ENCODE data around the gene LMAN1L. TPM values are rescaled to one million over a fixed set of nuclear protein-coding genes. Genes with fewer than 3 reads are reported as not detected.
A peak's percentile ranks its signal among the peaks of the same experiment; 100 is the strongest.

LMAN1L gene
- total RNA-seq, 2 donors from 2014 or later: not detected

DNA sequence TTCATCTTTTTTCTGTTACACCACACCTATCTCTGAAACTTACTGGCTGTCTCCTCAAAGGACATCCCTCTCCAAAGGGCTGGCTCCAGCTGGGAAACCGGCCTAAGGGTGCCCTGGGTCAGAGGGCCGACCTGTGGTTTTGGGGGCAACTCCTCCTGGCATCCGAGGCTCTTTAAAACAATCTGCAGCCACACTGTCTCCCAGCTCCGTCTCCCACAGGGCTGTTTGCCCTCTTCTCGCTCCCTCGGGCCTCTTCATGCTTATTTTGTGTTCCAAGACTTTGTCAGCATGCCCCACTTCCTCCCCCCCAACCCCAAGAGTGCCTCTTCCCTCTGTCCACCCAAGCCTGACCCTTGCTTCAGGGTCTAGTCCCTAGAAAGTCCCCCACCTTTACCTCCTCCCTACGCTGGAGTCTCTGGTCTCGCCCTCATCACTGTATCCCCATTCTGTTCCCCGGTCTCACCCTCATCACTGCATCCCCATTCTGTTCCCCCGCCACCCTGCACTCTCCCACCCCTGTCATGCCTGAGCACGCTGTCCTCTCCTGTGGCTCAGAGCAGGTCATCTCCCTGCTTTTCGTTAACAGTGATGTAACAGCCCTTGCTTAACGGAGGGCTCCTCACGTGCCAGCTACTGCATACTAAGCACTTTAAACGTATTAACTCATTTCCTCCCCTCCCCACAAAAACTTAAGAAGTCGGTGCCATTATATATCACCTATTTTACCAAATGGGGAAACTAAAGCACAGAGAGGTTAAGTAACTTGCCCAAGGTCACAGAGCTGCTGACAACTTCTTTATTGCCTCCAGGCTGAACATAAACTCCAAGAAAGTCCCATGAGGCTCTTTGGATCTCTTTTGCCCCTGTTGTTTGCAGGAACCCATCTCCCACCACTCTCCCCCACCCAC is 31.9 kb upstream of the LMAN1L start:
- Histone ChIP-seq H3K4me3 (peak overlapping the region; percentile 35), H3K27ac (peak overlapping the region; percentile 81), H3K36me3 (no peaks in the 10 kb centered on the region), H3K9ac (ENCODE audit: low read depth in 2 of 2, low read length in 2 of 2) (peak overlapping the region; percentile 66 to 79), H3K27me3 (no peaks in the 10 kb centered on the region), H3K9me3 (no peaks in the 10 kb centered on the region), H3K4me1 (peaks cover 21% of the 10 kb centered on the region)
- peak; percentile 51 for DNase-seq
- TF ChIP-seq, protein P1, sequence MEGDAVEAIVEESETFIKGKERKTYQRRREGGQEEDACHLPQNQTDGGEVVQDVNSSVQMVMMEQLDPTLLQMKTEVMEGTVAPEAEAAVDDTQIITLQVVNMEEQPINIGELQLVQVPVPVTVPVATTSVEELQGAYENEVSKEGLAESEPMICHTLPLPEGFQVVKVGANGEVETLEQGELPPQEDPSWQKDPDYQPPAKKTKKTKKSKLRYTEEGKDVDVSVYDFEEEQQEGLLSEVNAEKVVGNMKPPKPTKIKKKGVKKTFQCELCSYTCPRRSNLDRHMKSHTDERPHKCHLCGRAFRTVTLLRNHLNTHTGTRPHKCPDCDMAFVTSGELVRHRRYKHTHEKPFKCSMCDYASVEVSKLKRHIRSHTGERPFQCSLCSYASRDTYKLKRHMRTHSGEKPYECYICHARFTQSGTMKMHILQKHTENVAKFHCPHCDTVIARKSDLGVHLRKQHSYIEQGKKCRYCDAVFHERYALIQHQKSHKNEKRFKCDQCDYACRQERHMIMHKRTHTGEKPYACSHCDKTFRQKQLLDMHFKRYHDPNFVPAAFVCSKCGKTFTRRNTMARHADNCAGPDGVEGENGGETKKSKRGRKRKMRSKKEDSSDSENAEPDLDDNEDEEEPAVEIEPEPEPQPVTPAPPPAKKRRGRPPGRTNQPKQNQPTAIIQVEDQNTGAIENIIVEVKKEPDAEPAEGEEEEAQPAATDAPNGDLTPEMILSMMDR (IDR thresholded peaks at IDR 0.05): no peak
- intact Hi-C loops (cut with DNase I): loop anchor here (5.0 kb wide), 1 partner anchor 122 kb away; no protein-coding TSS in a partner anchor

DNA sequence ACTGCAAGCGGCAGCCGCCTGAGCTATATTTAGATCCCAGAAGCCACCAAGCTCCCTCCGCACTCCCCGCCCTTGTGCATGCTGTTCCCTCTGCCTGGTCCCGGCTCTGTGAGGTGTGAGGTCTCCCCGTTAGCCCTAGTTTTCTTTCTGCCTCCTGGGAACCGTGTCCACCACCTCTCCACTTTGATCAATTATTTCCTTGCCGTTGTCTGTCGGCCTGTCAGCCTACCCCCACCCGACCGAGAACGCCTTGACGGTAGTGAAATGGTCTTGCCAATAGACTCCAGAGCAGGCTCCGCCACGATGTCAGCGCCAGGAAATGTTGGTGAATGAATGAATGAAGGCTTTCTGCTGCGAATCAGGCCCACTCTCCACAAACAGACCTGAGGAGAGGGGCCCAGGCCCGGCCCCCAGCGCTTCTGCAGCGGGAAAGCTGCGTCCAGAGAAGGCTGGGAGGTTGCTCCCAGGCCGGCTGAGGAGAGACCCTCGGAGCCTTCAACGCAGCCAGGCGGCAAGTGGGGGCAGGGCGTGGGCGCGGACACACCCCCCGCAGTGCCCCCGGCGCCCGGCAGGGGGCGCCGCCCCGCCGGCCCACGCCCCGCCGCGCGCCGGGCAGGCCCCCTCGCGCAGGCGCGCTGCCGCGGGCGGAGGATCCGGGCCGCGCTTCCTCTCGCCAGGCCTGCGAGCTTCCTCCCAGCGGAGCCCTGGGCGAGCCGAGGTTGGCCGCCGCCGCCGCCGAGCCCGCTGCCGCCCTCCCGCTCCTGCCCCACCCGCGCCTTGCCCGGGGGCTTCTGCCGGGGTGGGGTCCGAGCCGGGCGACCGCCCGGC is 31.0 kb upstream of the LMAN1L start, which contains the start of gene CSK:
CSK (plus strand) TSS at position 650 of the 828 bp plus-strand sequence. CDS start 16,218 bp downstream, outside the sequence.
- TF ChIP-seq, protein P1 (IDR thresholded peaks at IDR 0.05): peak; percentile 39
- peak; percentile 75 for DNase-seq
- no peaks in the 10 kb centered on the region for H3K27me3 ChIP-seq
- intact Hi-C loops (cut with DNase I): loop anchor here (5.0 kb wide), 1 partner anchor 121 kb away; no protein-coding TSS in a partner anchor
- H3K27ac ChIP-seq: peak within 1 kb of the TSS; percentile 81
- peaks cover 26% of the 10 kb centered on the region for H3K4me1 ChIP-seq
- H3K9ac ChIP-seq (ENCODE audit: low read depth in 2 of 2, low read length in 2 of 2): peak within 1 kb of the TSS; percentile 66 to 100
- no peaks in the 10 kb centered on the region for H3K9me3 ChIP-seq
- no peaks in the 10 kb centered on the region for H3K36me3 ChIP-seq
- peak within 1 kb of the TSS; percentile 70 for H3K4me3 ChIP-seq

DNA sequence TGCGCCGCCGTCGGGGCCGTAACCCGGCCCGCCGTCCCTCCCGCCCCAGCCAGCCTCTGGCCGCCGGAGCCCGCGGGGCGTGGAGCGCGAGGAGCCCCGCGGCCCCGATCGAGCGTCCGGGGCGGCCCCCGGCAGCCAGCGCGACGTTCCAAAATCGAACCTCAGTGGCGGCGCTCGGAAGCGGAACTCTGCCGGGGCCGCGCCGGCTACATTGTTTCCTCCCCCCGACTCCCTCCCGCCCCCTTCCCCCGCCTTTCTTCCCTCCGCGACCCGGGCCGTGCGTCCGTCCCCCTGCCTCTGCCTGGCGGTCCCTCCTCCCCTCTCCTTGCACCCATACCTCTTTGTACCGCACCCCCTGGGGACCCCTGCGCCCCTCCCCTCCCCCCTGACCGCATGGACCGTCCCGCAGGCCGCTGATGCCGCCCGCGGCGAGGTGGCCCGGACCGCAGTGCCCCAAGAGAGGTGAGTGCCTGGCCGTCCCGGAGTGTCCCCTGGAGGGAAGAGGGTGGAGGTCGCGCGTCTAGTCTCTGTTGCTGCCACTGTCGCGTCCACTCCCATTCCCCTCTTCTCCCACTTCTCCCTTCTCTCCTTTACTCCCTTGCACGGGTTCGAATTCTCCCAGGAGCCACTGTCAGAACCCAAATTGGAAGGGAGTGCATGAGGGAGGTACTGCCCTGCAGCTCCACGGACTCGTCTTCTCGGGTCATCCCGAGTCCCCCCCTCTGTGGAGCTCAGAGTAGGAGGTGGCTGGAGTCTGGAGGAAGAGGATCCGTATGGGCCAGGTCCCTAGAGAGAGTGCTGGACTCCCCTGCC is 30.2 kb upstream of the LMAN1L start:
- peak; percentile 45 for DNase-seq
- Histone ChIP-seq H3K4me1 (peaks cover 33% of the 10 kb centered on the region), H3K27me3 (no peaks in the 10 kb centered on the region), H3K27ac (peak overlapping the region; percentile 79), H3K9me3 (no peaks in the 10 kb centered on the region), H3K4me3 (peak overlapping the region; percentile 70), H3K36me3 (no peaks in the 10 kb centered on the region), H3K9ac (ENCODE audit: low read depth in 2 of 2, low read length in 2 of 2) (peak overlapping the region; percentile 66 to 100)
- TF ChIP-seq, protein P1 (IDR thresholded peaks at IDR 0.05): no peak
- intact Hi-C loops (cut with DNase I): loop anchor here (5.0 kb wide), 1 partner anchor 120 kb away; no protein-coding TSS in a partner anchor

GRCh38 chr15:74783072-74783807 is 29.4 kb upstream of the LMAN1L start:
- Histone ChIP-seq H3K9me3 (no peaks in the 10 kb centered on the region), H3K4me1 (peaks cover 36% of the 10 kb centered on the region), H3K27me3 (no peaks in the 10 kb centered on the region), H3K27ac (peak overlapping the region; percentile 79), H3K9ac (ENCODE audit: low read depth in 2 of 2, low read length in 2 of 2) (peak overlapping the region; percentile 66 to 100), H3K36me3 (no peaks in the 10 kb centered on the region), H3K4me3 (peak overlapping the region; percentile 70)
- TF ChIP-seq, protein P1 (IDR thresholded peaks at IDR 0.05): no peak
- DNase-seq: peak; percentile 71
- intact Hi-C loops (cut with DNase I): loop anchor here (5.0 kb wide), 1 partner anchor 119 kb away; no protein-coding TSS in a partner anchor
